Neural cell (in vitro differentiated cells): ENCODE data around the gene RYR1. TPM values are rescaled to one million over a fixed set of nuclear protein-coding genes. Genes with fewer than 3 reads are reported as not detected.

Source experiments
- H2AFZ ChIP-seq: fragments of 200-600, 300-800 bp; sonication (generic), shearing (Covaris generic); 2 replicates; pipeline ENCODE4 v1.6.0; 2014; ENCODE audit warnings: low read depth, mild to moderate bottlenecking, antibody characterized with exemption, low read length, moderate library complexity
- H3F3A ChIP-seq: fragments of 200-600 bp; shearing (Covaris generic); 2 replicates; pipeline ENCODE4 v1.6.1; 2016; ENCODE audit warnings: mild to moderate bottlenecking, moderate library complexity, mixed read lengths, antibody characterized with exemption, low read length; ENCODE audit not compliant: insufficient read depth, poor library complexity, severe bottlenecking
- H3K27ac ChIP-seq: fragments of 200-600, 300-800 bp; sonication (generic), shearing (Covaris generic); 2 replicates; pipeline ENCODE4 v1.5.1; 2014; ENCODE audit warnings: mild to moderate bottlenecking, low read length, moderate library complexity
- H3K27me3 ChIP-seq: fragments of 300-800, 200-600 bp; sonication (generic), shearing (Covaris generic); 2 replicates; pipeline ENCODE4 v1.6.0; 2014; ENCODE audit warnings: mild to moderate bottlenecking, low read depth, low read length, moderate library complexity; ENCODE audit not compliant: insufficient read depth
- H3K36me3 ChIP-seq: fragments of 300-800, 200-600 bp; sonication (generic), shearing (Covaris generic); 2 replicates; pipeline ENCODE4 v1.5.1; 2014; ENCODE audit warnings: mild to moderate bottlenecking, antibody characterized with exemption, low read length, moderate library complexity; ENCODE audit not compliant: insufficient read depth
- H3K4me2 ChIP-seq: fragments of 300-800, 200-600 bp; sonication (generic), shearing (Covaris generic); 2 replicates; pipeline ENCODE4 v1.6.0; 2014; ENCODE audit warnings: mild to moderate bottlenecking, low read length
- H3K4me3 ChIP-seq: fragments of 300-800, 200-600 bp; sonication (generic), shearing (Covaris generic); 2 replicates; pipeline ENCODE4 v1.5.1; 2014; ENCODE audit warnings: mild to moderate bottlenecking, low read length, moderate library complexity
- H3K79me2 ChIP-seq: fragments of 200-600 bp; shearing (Covaris generic); replicated peaks from 2 replicates; pipeline ENCODE4 v1.6.0; 2014; ENCODE audit warnings: mild to moderate bottlenecking, low read length, moderate library complexity; ENCODE audit not compliant: insufficient read depth
- H3K9ac ChIP-seq: fragments of 300-800, 200-600 bp; sonication (generic), shearing (Covaris generic); 2 replicates; pipeline ENCODE4 v1.6.1; 2016; ENCODE audit warnings: mild to moderate bottlenecking, low read length, mixed read lengths
- H3K9me2 ChIP-seq: fragments of 200-600 bp; shearing (Covaris generic); 2 replicates; pipeline ENCODE4 v1.6.1; 2016; ENCODE audit warnings: mild to moderate bottlenecking, low read length, mixed read lengths; ENCODE audit not compliant: insufficient read depth
- H3K9me3 ChIP-seq: fragments of 200-600, 300-800 bp; sonication (generic), shearing (Covaris generic); 2 replicates; pipeline ENCODE4 v1.6.1; 2016; ENCODE audit warnings: mild to moderate bottlenecking, mixed run types, low read length, moderate library complexity, mixed read lengths
- H4K20me1 ChIP-seq: fragments of 200-600 bp; shearing (Covaris generic); 2 replicates; pipeline ENCODE4 v1.6.1; 2016; ENCODE audit warnings: mild to moderate bottlenecking, mixed run types; ENCODE audit not compliant: insufficient read depth
- EP300 ChIP-seq: fragments of 450-650 bp; conservative IDR thresholded peaks from 2 replicates; pipeline ENCODE4 v1.6.1; 2014; ENCODE audit warnings: antibody characterized with exemption, mild to moderate bottlenecking, moderate library complexity; ENCODE audit not compliant: poor library complexity, severe bottlenecking
- EZH2 ChIP-seq: fragments of 200-600, 300-800 bp; shearing (Covaris generic), sonication (generic); IDR thresholded peaks from 2 replicates; pipeline ENCODE4 v1.6.1; 2014; ENCODE audit warnings: antibody characterized with exemption, low read length, borderline replicate concordance, mild to moderate bottlenecking; ENCODE audit not compliant: insufficient read depth, poor library complexity, severe bottlenecking
- MXI1 ChIP-seq: fragments of 450-650 bp; conservative IDR thresholded peaks from 2 replicates; pipeline ENCODE4 v1.6.1; 2014; ENCODE audit warnings: antibody characterized with exemption, mild to moderate bottlenecking; ENCODE audit not compliant: poor library complexity, severe bottlenecking
- POLR2AphosphoS5 ChIP-seq: IDR thresholded peaks from 2 replicates; pipeline ENCODE4 v1.6.1; 2012
- RAD21 ChIP-seq: fragments of 450-650 bp; conservative IDR thresholded peaks from 2 replicates; pipeline ENCODE4 v1.6.1; 2014; ENCODE audit warnings: antibody characterized with exemption, mild to moderate bottlenecking, moderate library complexity
- SMC3 ChIP-seq: fragments of 450-650 bp; conservative IDR thresholded peaks from 2 replicates; pipeline ENCODE4 v1.6.1; 2014; ENCODE audit warnings: antibody characterized with exemption, mild to moderate bottlenecking, moderate library complexity; ENCODE audit not compliant: poor library complexity
- TAF1 ChIP-seq: IDR thresholded peaks from 2 replicates; pipeline ENCODE4 v1.6.1; 2012; ENCODE audit warnings: low read depth
- polyA plus RNA-seq: library from polyadenylated mRNA; depleted of rRNA; stranded (reverse); fragments of >200 nt; gene quantifications from 2 replicates; pipeline ENCODE4 v1.2.3, GENCODE V29; 2014
- TF ChIP-seq, protein P1 (sequence below): IDR thresholded peaks from 2 replicates; pipeline ENCODE4 v1.6.1; 2012; ENCODE audit warnings: borderline replicate concordance
- TF ChIP-seq, protein P2 (sequence below): fragments of 450-650 bp; IDR thresholded peaks from 2 replicates; pipeline ENCODE4 v1.5.1; 2014; ENCODE audit warnings: antibody characterized with exemption, mild to moderate bottlenecking, moderate library complexity; ENCODE audit not compliant: poor library complexity, severe bottlenecking

RYR1 gene
- polyA plus RNA-seq, 1 donor from 2014 or later = 0.69 TPM

DNA sequence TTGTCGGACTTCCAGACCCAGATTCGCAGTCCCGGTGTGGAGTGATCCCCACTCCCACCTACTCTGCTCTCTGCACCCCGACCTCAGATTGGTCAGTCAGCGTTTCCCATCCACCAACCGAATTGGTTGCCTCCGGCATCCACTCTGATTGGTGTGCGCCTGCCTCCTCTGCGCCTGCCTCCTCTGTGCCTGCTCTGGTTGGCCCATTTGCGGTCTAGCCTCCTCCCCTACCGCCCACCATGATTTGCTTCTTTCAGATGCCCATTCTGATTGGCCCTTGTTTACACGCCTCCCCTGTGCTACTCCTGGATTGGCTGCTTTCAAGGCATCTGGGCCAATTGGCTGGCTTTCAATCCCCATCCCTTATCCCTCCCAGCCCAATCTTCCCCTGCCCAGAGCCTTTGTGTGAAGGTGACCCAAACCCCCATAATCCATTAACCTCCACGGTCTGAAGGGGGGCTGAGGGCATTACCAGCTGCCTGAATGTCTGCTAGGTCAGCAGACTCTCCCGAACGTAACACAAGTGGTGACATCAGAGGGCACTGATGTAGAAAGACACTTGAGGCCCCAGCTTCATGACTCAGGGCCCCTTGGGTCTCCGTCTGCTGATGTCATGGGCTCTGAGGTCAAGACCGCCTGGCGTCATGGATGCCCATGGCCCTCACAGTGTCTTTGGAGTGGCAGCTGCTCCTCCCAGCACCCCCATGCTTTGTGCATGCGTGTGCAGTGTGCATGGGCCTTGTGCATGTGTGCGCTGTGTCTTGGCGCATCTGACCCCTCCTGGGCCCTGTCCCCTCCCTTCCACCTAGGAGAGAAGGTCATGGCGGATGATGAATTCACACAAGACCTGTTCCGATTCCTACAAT lies 103.8 kb downstream of the RYR1 start:
- TF ChIP-seq MXI1 = no peak
- TF ChIP-seq RAD21 = no peak
- no peak for TF ChIP-seq SMC3
- no peak for TF ChIP-seq EZH2
- no peak for TF ChIP-seq POLR2AphosphoS5
- TF ChIP-seq EP300 = no peak
- TF ChIP-seq, protein P1, sequence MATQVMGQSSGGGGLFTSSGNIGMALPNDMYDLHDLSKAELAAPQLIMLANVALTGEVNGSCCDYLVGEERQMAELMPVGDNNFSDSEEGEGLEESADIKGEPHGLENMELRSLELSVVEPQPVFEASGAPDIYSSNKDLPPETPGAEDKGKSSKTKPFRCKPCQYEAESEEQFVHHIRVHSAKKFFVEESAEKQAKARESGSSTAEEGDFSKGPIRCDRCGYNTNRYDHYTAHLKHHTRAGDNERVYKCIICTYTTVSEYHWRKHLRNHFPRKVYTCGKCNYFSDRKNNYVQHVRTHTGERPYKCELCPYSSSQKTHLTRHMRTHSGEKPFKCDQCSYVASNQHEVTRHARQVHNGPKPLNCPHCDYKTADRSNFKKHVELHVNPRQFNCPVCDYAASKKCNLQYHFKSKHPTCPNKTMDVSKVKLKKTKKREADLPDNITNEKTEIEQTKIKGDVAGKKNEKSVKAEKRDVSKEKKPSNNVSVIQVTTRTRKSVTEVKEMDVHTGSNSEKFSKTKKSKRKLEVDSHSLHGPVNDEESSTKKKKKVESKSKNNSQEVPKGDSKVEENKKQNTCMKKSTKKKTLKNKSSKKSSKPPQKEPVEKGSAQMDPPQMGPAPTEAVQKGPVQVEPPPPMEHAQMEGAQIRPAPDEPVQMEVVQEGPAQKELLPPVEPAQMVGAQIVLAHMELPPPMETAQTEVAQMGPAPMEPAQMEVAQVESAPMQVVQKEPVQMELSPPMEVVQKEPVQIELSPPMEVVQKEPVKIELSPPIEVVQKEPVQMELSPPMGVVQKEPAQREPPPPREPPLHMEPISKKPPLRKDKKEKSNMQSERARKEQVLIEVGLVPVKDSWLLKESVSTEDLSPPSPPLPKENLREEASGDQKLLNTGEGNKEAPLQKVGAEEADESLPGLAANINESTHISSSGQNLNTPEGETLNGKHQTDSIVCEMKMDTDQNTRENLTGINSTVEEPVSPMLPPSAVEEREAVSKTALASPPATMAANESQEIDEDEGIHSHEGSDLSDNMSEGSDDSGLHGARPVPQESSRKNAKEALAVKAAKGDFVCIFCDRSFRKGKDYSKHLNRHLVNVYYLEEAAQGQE = no peak
- TF ChIP-seq, protein P2, sequence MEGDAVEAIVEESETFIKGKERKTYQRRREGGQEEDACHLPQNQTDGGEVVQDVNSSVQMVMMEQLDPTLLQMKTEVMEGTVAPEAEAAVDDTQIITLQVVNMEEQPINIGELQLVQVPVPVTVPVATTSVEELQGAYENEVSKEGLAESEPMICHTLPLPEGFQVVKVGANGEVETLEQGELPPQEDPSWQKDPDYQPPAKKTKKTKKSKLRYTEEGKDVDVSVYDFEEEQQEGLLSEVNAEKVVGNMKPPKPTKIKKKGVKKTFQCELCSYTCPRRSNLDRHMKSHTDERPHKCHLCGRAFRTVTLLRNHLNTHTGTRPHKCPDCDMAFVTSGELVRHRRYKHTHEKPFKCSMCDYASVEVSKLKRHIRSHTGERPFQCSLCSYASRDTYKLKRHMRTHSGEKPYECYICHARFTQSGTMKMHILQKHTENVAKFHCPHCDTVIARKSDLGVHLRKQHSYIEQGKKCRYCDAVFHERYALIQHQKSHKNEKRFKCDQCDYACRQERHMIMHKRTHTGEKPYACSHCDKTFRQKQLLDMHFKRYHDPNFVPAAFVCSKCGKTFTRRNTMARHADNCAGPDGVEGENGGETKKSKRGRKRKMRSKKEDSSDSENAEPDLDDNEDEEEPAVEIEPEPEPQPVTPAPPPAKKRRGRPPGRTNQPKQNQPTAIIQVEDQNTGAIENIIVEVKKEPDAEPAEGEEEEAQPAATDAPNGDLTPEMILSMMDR = no peak
- Histone ChIP-seq H3K4me2 (no peak overlapping the region), H3K27me3 (no peaks in the 10 kb centered on the region), H3K4me3 (no peak overlapping the region), H3K9me2 (no peaks in the 10 kb centered on the region), H4K20me1 (no peaks in the 10 kb centered on the region), H3K27ac (no peak overlapping the region), H3K9ac (no peak overlapping the region), H3K9me3 (peaks cover 12% of the 10 kb centered on the region), H3K36me3 (no peaks in the 10 kb centered on the region), H3K79me2 (no peaks in the 10 kb centered on the region), H3F3A (no peaks in the 10 kb centered on the region), H2AFZ (no peak overlapping the region)

DNA sequence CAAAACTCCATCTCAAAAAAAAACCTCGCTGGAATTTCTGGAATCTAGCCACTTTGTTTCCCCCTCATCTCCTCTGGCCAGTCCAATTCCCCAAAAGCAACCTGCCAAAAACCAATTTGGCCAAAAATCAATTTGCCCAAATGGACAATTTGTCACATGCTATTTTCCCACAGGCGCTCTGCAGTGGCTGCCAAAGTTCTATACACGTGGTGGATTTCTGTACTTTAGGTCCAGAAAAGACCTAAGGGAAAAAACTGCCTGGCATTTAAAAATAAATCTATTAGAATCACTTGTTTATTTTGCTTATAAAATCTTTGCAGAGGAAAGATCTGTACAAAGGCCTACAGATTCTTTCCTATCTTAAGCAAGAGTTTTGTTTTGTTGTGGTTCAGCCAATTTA lies 104.9 kb downstream of the RYR1 start:
- no peak overlapping the region for H3K27ac ChIP-seq
- H3K9me2 ChIP-seq = no peaks in the 10 kb centered on the region
- no peak overlapping the region for H3K4me3 ChIP-seq

More for the DNA sequence above, 104.9 kb downstream of the RYR1 start:
- H3K9me3 ChIP-seq = peaks cover 12% of the 10 kb centered on the region
- H3K79me2 ChIP-seq = no peaks in the 10 kb centered on the region
- no peaks in the 10 kb centered on the region for H3K36me3 ChIP-seq
- no peak overlapping the region for H3K4me2 ChIP-seq
- no peak overlapping the region for H2AFZ ChIP-seq
- H3K27me3 ChIP-seq = no peaks in the 10 kb centered on the region
- TF ChIP-seq, protein P1 = no peak
- TF ChIP-seq, protein P2 = no peak
- TF ChIP-seq SMC3 (no peak), POLR2AphosphoS5 (no peak), TAF1 (no peak), RAD21 (no peak), EZH2 (no peak), EP300 (no peak)
- no peak overlapping the region for H3K9ac ChIP-seq
- H4K20me1 ChIP-seq = no peaks in the 10 kb centered on the region
- H3F3A ChIP-seq = no peaks in the 10 kb centered on the region
